ENCODE data around the gene ADCY7. TPM values are rescaled to one million over a fixed set of nuclear protein-coding genes. Genes with fewer than 3 reads are reported as not detected.
A peak's percentile ranks its signal among the peaks of the same experiment; 100 is the strongest.

ADCY7 gene
- total and polyA plus RNA-seq, 9 of the 15 experiments (the other 6 are each of a cell fraction or from before 2014, with no cell fraction given): 2.3 to 108 (median 28.6) TPM

- TF ChIP-seq ZBTB11 (CRISPR knock-in tag; IDR thresholded peaks at IDR 0.05): no peak; a peak in 1 of 6 replicates
- TF ChIP-seq CTBP1 (IDR thresholded peaks at IDR 0.05; ENCODE audit: borderline replicate concordance): no peak
- peak; percentile 8; the same call in 1 of the 2 replicates for TF ChIP-seq PHF8 (IDR thresholded peaks at IDR 0.05; ENCODE audit: borderline replicate concordance, low read length)
- TF ChIP-seq ZNF124 (CRISPR knock-in tag; IDR thresholded peaks at IDR 0.05): no peak
- no peak for TF ChIP-seq ZNF512 (tag; IDR thresholded peaks at IDR 0.05)
- no peak for TF ChIP-seq HDAC8 (tag; IDR thresholded peaks at IDR 0.05)
- TF ChIP-seq PHTF2 (CRISPR knock-in tag; IDR thresholded peaks at IDR 0.05): no peak
- peak; percentile 38; the same call in 1 of the 2 replicates for TF ChIP-seq ATF3 (IDR thresholded peaks at IDR 0.05)
- no peak for TF ChIP-seq ATF3 (CRISPR knock-in tag; conservative IDR thresholded peaks at IDR 0.05)
- no peak for TF ChIP-seq ETV1 (tag; conservative IDR thresholded peaks at IDR 0.05; ENCODE audit: low read depth)
- TF ChIP-seq HNRNPL (IDR thresholded peaks at IDR 0.05; ENCODE audit: low read depth, low read length): no peak
Observed at GRCh38 chr16:50263940-50264929, 2.1 kb upstream of the ADCY7 start (continued).
